Measurements from ENCODE around the gene ANKEF1. TPM values are rescaled to one million over a fixed set of nuclear protein-coding genes. Genes with fewer than 3 reads are reported as not detected.

The ANKEF1 gene
- total and polyA plus RNA-seq, 3 donors from 2014 or later: 14.4 to 52.1 (median 32.4) TPM

- no peak for DNase-seq
- H3K27me3 ChIP-seq: no peaks in the 10 kb centered on the region
- TF ChIP-seq POLR2A (IDR thresholded peaks at IDR 0.05) (no peak), CTCF (IDR thresholded peaks at IDR 0.05) (no peak)
- H3K4me3 ChIP-seq: no peak overlapping the region
- intact Hi-C loops (cut with DNase I; ENCODE audit: low total_unique reads): no loop called here
- H3K9me3 ChIP-seq: no peaks in the 10 kb centered on the region
- H3K27ac ChIP-seq: no peak overlapping the region
- H3K36me3 ChIP-seq (ENCODE audit: low read depth, missing control alignments): no peaks in the 10 kb centered on the region
- peaks cover 6% of the 10 kb centered on the region for H3K4me1 ChIP-seq
- 78 to 79% methylated on average over 2 of the region's 2 CpGs for WGBS, 2 donors
These were observed 43.1 kb downstream of the ANKEF1 start for GRCh38 chr20:10077886-10078285.

GRCh38 chr20:10078403-10078802 is 43.6 kb downstream of the ANKEF1 start:
- H3K36me3 ChIP-seq (ENCODE audit: low read depth, missing control alignments): no peaks in the 10 kb centered on the region
- WGBS, 2 donors: 65 to 71% methylated on average over 3 of the region's 3 CpGs
- no peaks in the 10 kb centered on the region for H3K27me3 ChIP-seq
- no peak overlapping the region for H3K27ac ChIP-seq
- no peak for DNase-seq
- TF ChIP-seq CTCF (IDR thresholded peaks at IDR 0.05): no peak
- no peak for TF ChIP-seq POLR2A (IDR thresholded peaks at IDR 0.05)
- intact Hi-C loops (cut with DNase I; ENCODE audit: low total_unique reads): no loop called here
- H3K4me3 ChIP-seq: no peak overlapping the region
- H3K4me1 ChIP-seq: peaks cover 6% of the 10 kb centered on the region
- no peaks in the 10 kb centered on the region for H3K9me3 ChIP-seq

GRCh38 chr20:10079964-10080363 is 45.2 kb downstream of the ANKEF1 start:
- H3K36me3 ChIP-seq (ENCODE audit: low read depth, missing control alignments): no peaks in the 10 kb centered on the region
- no peak overlapping the region for H3K4me3 ChIP-seq
- no peak for DNase-seq
- no peaks in the 10 kb centered on the region for H3K9me3 ChIP-seq
- no peaks in the 10 kb centered on the region for H3K27me3 ChIP-seq
- H3K27ac ChIP-seq: no peak overlapping the region
- TF ChIP-seq CTCF (IDR thresholded peaks at IDR 0.05) (no peak), POLR2A (IDR thresholded peaks at IDR 0.05) (no peak)
- intact Hi-C loops (cut with DNase I; ENCODE audit: low total_unique reads): no loop called here
- H3K4me1 ChIP-seq: peaks cover 6% of the 10 kb centered on the region

GRCh38 chr20:10080574-10080973 is 45.8 kb downstream of the ANKEF1 start:
- Histone ChIP-seq H3K4me3 (no peak overlapping the region), H3K27ac (no peak overlapping the region), H3K9me3 (no peaks in the 10 kb centered on the region), H3K36me3 (ENCODE audit: low read depth, missing control alignments) (no peaks in the 10 kb centered on the region), H3K27me3 (no peaks in the 10 kb centered on the region), H3K4me1 (peaks cover 6% of the 10 kb centered on the region)
- intact Hi-C loops (cut with DNase I; ENCODE audit: low total_unique reads): no loop called here
- TF ChIP-seq CTCF (IDR thresholded peaks at IDR 0.05) (no peak), POLR2A (IDR thresholded peaks at IDR 0.05) (no peak)
- no peak for DNase-seq

- no peak for DNase-seq
- WGBS, 2 donors: 85 to 94% methylated on average over 4 of the region's 4 CpGs
- no peaks in the 10 kb centered on the region for H3K27me3 ChIP-seq
- H3K9me3 ChIP-seq: no peaks in the 10 kb centered on the region
- no peak overlapping the region for H3K4me3 ChIP-seq
- no peaks in the 10 kb centered on the region for H3K36me3 ChIP-seq (ENCODE audit: low read depth, missing control alignments)
- TF ChIP-seq POLR2A (IDR thresholded peaks at IDR 0.05) (no peak), CTCF (IDR thresholded peaks at IDR 0.05) (no peak)
- intact Hi-C loops (cut with DNase I; ENCODE audit: low total_unique reads): loop anchor here (5.0 kb wide), 1 partner anchor 113 kb away; no protein-coding TSS in a partner anchor
- H3K4me1 ChIP-seq: no peaks in the 10 kb centered on the region
- H3K27ac ChIP-seq: no peak overlapping the region
These were observed 55.2 kb downstream of the ANKEF1 start for GRCh38 chr20:10089871-10090587.

Data from testis (tissue), 3 donors.